CD4-positive, alpha-beta T cell (primary cell): ENCODE data around the gene ITFG2. TPM values are rescaled to one million over a fixed set of nuclear protein-coding genes. Genes with fewer than 3 reads are reported as not detected.

Source experiments
- ATAC-seq: fragments of 200-7000 bp; cut with Tn5 transposase; one replicate; pipeline ENCODE4 v1.10.0; 2022; ENCODE audit warnings: mild to moderate bottlenecking; ENCODE audit not compliant: poor library complexity
- CTCF ChIA-PET: fragments of 350-600 bp; sonication (Branson Sonifier 250); formaldehyde crosslinking; loops from one replicate; lab custom pipeline; 2021; ENCODE audit warnings: antibody characterized with exemption, inconsistent platforms; lab: Charles Lee
- POLR2A ChIA-PET: fragments of 350-600 bp; sonication (Branson Sonifier 250); formaldehyde crosslinking; loops from one replicate; lab custom pipeline; 2021; ENCODE audit warnings: antibody characterized with exemption, inconsistent platforms; lab: Charles Lee
- DNase-seq, 14 experiments: peaks; one replicate each; pipeline ENCODE4 v3.0.0-alpha.2; 2013 to 2020; ENCODE audit warnings: mixed read lengths in 2 of 14
- H3K27ac ChIP-seq, 2 donors: one replicate each; pipeline versions ENCODE4 v1.5.1 to v1.7.0; 2013; ENCODE audit warnings: low read length in 2 of 2, low read depth in 1 of 2, mild to moderate bottlenecking in 1 of 2
- H3K27me3 ChIP-seq, 2 experiments: 1 replicate in 1 of 2; 2 replicates in 1 of 2; pipeline versions ENCODE4 v1.6.1 to v1.7.0; 2013; ENCODE audit warnings: low read length in 2 of 2, control low read depth in 1 of 2, mild to moderate bottlenecking in 1 of 2, moderate library complexity in 1 of 2; ENCODE audit not compliant: insufficient read depth in 2 of 2, control insufficient read depth in 1 of 2
- H3K36me3 ChIP-seq: one replicate; pipeline ENCODE4 v1.6.1; 2013; ENCODE audit warnings: low read length, control low read depth; ENCODE audit not compliant: insufficient read depth
- H3K4me1 ChIP-seq: one replicate; pipeline ENCODE4 v1.6.1; 2013; ENCODE audit warnings: low read length, control low read depth; ENCODE audit not compliant: insufficient read depth
- H3K4me3 ChIP-seq: one replicate; pipeline ENCODE4 v1.5.1; 2013; ENCODE audit warnings: mild to moderate bottlenecking, low read length, moderate library complexity
- H3K9me3 ChIP-seq, 2 experiments: 1 replicate in 1 of 2; 2 replicates in 1 of 2; pipeline versions ENCODE4 v1.6.1 to v1.7.0; 2013; ENCODE audit warnings: low read length in 2 of 2, mild to moderate bottlenecking in 2 of 2, control low read depth in 1 of 2, moderate library complexity in 1 of 2; ENCODE audit not compliant: control insufficient read depth in 1 of 2, insufficient read depth in 1 of 2
- H3K27ac Mint-ChIP-seq: one replicate; pipeline ENCODE4 v1.8.0; 2020; ENCODE audit warnings: mixed read lengths
- H3K27me3 Mint-ChIP-seq: one replicate; pipeline ENCODE4 v1.8.0; 2021; ENCODE audit warnings: mixed read lengths
- H3K36me3 Mint-ChIP-seq: one replicate; pipeline ENCODE4 v1.8.0; 2021; ENCODE audit warnings: low read depth, mixed read lengths
- H3K4me1 Mint-ChIP-seq: one replicate; pipeline ENCODE4 v1.8.0; 2021; ENCODE audit warnings: low read depth, mixed read lengths
- H3K4me3 Mint-ChIP-seq: one replicate; pipeline ENCODE4 v1.8.0; 2020; ENCODE audit warnings: mild to moderate bottlenecking, mixed read lengths
- H3K9me3 Mint-ChIP-seq: one replicate; pipeline ENCODE4 v1.8.0; 2020; ENCODE audit warnings: mixed read lengths
- intact Hi-C, 2 experiments: fragments of 100-400 bp; cut with DNase I in 1 of 2; cut with micrococcal nuclease in 1 of 2; formaldehyde crosslinking; loops; one replicate each; pipeline versions ENCODE4 v1.15.1 to v1.9.0; 2023 to 2025; cut with DNase I, micrococcal nuclease
- total RNA-seq, 174 experiments: library from RNA in 2 of 174; stranded (reverse) in 2 of 174; gene quantifications; one replicate each; pipeline ENCODE4 v1.2.3 and lab custom pipeline; 2021 to 2026
- TF ChIP-seq, protein P1 (sequence below): fragments of 200-600 bp; IDR thresholded peaks from one replicate; pipeline ENCODE4 v1.8.0; 2022; ENCODE audit warnings: antibody characterized with exemption, mild to moderate bottlenecking

ITFG2 gene
- total RNA-seq, 2 experiments from 2014 or later: 61.3 to 68.5 TPM

DNA sequence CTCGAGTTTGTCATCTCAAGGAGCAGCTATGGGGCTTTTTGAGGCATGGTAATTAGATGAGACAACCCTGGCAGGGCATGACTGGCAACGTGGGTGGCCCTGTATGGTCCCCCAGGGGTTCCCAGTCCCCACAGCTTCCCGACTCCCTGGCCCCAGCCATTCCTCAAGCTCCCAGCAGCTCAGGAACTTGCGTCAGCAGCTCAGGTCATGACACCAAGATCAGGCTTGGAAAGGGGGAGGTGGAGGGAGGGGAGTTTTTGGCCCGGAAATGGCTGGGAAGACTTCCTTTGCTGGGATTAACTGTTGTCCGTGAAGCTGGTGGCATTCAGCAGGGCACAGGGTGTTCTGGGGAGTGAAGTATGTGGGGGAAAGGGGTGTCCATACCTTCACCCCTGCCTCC is 32.8 kb downstream of the ITFG2 start:
- no peaks in the 10 kb centered on the region for H3K4me1 ChIP-seq
- no peak overlapping the region for H3K27ac Mint-ChIP-seq
- no peak overlapping the region for H3K4me3 Mint-ChIP-seq
- H3K27me3 ChIP-seq: no peaks in the 10 kb centered on the region
- POLR2A ChIA-PET: no interaction called here
- ATAC-seq (no peak), DNase-seq (no peak)
- H3K36me3 Mint-ChIP-seq: peaks cover 69% of the 10 kb centered on the region
- TF ChIP-seq, protein P1, sequence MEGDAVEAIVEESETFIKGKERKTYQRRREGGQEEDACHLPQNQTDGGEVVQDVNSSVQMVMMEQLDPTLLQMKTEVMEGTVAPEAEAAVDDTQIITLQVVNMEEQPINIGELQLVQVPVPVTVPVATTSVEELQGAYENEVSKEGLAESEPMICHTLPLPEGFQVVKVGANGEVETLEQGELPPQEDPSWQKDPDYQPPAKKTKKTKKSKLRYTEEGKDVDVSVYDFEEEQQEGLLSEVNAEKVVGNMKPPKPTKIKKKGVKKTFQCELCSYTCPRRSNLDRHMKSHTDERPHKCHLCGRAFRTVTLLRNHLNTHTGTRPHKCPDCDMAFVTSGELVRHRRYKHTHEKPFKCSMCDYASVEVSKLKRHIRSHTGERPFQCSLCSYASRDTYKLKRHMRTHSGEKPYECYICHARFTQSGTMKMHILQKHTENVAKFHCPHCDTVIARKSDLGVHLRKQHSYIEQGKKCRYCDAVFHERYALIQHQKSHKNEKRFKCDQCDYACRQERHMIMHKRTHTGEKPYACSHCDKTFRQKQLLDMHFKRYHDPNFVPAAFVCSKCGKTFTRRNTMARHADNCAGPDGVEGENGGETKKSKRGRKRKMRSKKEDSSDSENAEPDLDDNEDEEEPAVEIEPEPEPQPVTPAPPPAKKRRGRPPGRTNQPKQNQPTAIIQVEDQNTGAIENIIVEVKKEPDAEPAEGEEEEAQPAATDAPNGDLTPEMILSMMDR: no peak
- no peak overlapping the region for H3K27ac ChIP-seq
- H3K9me3 Mint-ChIP-seq: no peaks in the 10 kb centered on the region
- H3K36me3 ChIP-seq: peaks cover 44% of the 10 kb centered on the region
- CTCF ChIA-PET: interaction anchor here (1.0 to 1.7 kb wide), 2 partner anchors 15 to 99 kb away, joined by 3 to 6 read pairs; no protein-coding TSS in a partner anchor
- no peaks in the 10 kb centered on the region for H3K4me1 Mint-ChIP-seq
- intact Hi-C loops: no loop called here
- no peaks in the 10 kb centered on the region for H3K27me3 Mint-ChIP-seq
- no peak overlapping the region for H3K4me3 ChIP-seq
- H3K9me3 ChIP-seq: no peaks in the 10 kb centered on the region

- no peaks in the 10 kb centered on the region for H3K9me3 Mint-ChIP-seq
- intact Hi-C loops: loop anchor here (2.0 to 10.0 kb wide), 4 partner anchors 90 to 423 kb away; no protein-coding TSS in a partner anchor
- H3K9me3 ChIP-seq: no peaks in the 10 kb centered on the region
- H3K4me3 Mint-ChIP-seq: no peak overlapping the region
- H3K27me3 Mint-ChIP-seq: no peaks in the 10 kb centered on the region
- no peak for DNase-seq
- H3K36me3 Mint-ChIP-seq: peaks cover 39% of the 10 kb centered on the region
- H3K27ac Mint-ChIP-seq: no peak overlapping the region
- peaks cover 2% of the 10 kb centered on the region for H3K4me1 ChIP-seq
- POLR2A ChIA-PET: no interaction called here
- CTCF ChIA-PET: interaction anchor here (0.9 kb wide), 1 partner anchor 93 kb away, joined by 3 read pairs; no protein-coding TSS in a partner anchor
- ATAC-seq: no peak
- peaks cover 18% of the 10 kb centered on the region for H3K36me3 ChIP-seq
- TF ChIP-seq, protein P1: no peak
- no peaks in the 10 kb centered on the region for H3K4me1 Mint-ChIP-seq
- H3K4me3 ChIP-seq: no peak overlapping the region
- no peak overlapping the region for H3K27ac ChIP-seq
- H3K27me3 ChIP-seq: no peaks in the 10 kb centered on the region
Observed at GRCh38 chr12:2851931-2852330, 39.5 kb downstream of the ITFG2 start.

DNA sequence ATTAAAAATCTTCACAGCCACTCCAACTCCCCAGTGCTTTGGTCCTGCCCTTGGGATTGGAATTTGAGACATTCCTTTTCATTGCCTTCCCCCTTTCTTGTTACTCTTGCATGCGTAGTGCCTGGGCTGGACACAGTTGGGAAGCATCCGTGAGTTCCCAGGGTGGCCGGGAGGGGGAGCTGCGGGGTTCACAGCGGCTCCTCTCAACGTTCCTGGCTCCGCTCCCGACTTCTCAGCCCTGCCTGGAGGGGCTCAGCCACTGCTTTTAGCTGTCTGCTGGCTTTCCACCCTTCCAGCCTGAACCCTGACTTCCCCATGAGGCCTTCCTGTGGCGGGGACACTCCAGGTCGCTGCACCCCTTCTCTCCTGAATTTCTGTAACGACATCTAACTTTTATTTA is 41.2 kb downstream of the ITFG2 start:
- POLR2A ChIA-PET: no interaction called here
- CTCF ChIA-PET: interaction anchor here (0.7 to 1.8 kb wide), 3 partner anchors 9 to 91 kb away, joined by 3 to 7 read pairs (median 4); no protein-coding TSS in a partner anchor
- H3K36me3 Mint-ChIP-seq: peaks cover 25% of the 10 kb centered on the region
- H3K36me3 ChIP-seq: peaks cover 18% of the 10 kb centered on the region
- H3K4me1 Mint-ChIP-seq: no peaks in the 10 kb centered on the region
- H3K27ac Mint-ChIP-seq: no peak overlapping the region
- no peak overlapping the region for H3K27ac ChIP-seq
- TF ChIP-seq, protein P1: peak; percentile 57
- H3K9me3 ChIP-seq: no peaks in the 10 kb centered on the region
- intact Hi-C loops: loop anchor here (2.0 to 10.0 kb wide), 4 partner anchors 89 to 421 kb away; no protein-coding TSS in a partner anchor
- H3K27me3 Mint-ChIP-seq: no peaks in the 10 kb centered on the region
- no peak overlapping the region for H3K4me3 Mint-ChIP-seq
- peak; percentile 70 for ATAC-seq
- H3K4me3 ChIP-seq: no peak overlapping the region
- peaks cover 2% of the 10 kb centered on the region for H3K4me1 ChIP-seq
- H3K9me3 Mint-ChIP-seq: no peaks in the 10 kb centered on the region
- peak; percentile 14 to 63 (median 32) for DNase-seq
- no peaks in the 10 kb centered on the region for H3K27me3 ChIP-seq
